GM20000 (cell line): ENCODE results near the gene CPOX.

Source experiments
- DNase-seq: peaks from one replicate; pipeline ENCODE4 v3.0.0; 2012; ENCODE audit warnings: low spot score
- TF ChIP-seq, protein P1 (sequence below): IDR thresholded peaks from 2 replicates; pipeline ENCODE4 v1.5.1; 2012; ENCODE audit warnings: mild to moderate bottlenecking, control low read depth; ENCODE audit errors: extremely low read depth, missing control alignments

The CPOX gene

DNA sequence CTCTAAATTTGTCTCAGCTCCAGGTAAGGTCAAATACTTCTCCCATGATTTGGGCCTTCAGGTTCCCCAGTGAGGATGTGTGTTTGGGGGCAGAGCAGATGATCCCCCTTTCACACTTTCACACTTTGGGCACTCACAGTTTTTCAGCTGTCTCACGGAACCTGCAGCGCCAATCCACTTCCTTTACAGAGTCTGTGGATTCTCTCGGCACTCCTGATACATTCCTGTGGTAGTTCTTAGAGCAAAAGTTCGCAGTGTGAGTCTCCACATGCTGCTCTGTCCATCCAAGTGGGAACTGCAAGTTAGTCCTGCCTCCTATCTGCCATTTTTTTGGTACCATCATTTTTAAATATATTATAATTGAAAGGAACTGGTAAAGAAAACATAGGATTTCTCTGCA, 20.2 kb upstream of the CPOX start:
- DNase-seq = no peak
- TF ChIP-seq, protein P1, sequence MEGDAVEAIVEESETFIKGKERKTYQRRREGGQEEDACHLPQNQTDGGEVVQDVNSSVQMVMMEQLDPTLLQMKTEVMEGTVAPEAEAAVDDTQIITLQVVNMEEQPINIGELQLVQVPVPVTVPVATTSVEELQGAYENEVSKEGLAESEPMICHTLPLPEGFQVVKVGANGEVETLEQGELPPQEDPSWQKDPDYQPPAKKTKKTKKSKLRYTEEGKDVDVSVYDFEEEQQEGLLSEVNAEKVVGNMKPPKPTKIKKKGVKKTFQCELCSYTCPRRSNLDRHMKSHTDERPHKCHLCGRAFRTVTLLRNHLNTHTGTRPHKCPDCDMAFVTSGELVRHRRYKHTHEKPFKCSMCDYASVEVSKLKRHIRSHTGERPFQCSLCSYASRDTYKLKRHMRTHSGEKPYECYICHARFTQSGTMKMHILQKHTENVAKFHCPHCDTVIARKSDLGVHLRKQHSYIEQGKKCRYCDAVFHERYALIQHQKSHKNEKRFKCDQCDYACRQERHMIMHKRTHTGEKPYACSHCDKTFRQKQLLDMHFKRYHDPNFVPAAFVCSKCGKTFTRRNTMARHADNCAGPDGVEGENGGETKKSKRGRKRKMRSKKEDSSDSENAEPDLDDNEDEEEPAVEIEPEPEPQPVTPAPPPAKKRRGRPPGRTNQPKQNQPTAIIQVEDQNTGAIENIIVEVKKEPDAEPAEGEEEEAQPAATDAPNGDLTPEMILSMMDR = no peak

DNA sequence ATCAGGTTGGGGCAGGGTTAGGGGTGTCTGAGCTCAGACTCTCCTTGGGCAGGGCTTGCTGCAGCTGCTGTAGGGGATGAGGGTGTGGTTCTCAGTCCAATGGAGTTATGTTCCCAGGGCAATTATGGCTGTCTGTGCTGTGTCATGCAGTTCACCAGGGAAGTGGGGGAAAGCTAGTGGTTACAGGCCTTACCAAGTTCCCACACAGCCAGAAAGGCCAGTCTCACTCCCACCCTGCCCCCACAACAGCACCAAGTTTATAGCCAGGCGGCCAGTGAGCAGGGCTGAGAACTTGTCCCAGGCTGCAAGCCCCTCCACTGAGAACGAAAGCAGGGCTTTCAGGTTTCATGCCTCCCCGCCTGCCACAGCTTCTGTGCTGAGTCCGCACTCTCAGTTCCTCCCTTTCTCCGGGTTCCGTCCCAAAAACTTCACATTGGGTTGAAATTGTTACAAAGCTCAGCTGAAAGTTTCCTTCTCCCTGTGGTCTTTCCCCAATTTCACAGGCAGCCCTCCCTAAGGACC, 19.6 kb upstream of the CPOX start:
- TF ChIP-seq, protein P1 = no peak
- no peak for DNase-seq

DNA sequence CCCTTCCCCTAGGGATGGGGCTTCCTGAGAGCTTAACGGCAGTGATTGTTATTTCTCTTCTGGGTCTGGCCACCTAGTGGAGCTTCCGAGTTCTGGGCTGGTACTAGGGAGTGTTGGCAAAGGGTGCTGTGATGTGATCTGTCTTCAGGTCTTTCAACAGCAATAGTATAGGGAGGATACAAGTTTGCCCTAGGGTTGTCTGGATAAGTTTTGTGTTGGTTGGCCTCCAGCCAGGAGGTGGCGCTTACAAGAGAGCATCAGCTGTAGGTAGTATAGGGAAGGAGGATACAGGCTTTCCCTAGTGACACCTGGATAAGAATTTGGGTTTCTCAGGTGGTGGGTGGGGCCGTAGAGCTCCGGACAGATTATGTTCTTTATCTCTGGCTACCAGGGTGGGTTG, 19.2 kb upstream of the CPOX start:
- TF ChIP-seq, protein P1 = no peak
- DNase-seq = no peak

DNA sequence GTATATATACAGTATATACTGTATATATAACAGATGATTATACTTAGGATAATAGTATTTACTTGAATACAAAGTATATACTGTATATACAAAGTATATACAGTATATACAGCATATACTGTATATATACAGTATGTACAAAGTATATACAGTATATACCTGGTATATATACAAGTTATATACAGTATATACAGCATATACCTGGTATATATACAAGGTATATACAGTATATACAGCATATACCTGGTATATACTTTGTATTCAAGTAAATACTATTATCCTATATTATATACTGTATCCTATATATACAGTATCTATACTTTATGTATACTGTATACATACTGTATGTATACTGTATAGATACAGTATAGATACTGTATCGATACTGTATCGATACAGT, 14.6 kb upstream of the CPOX start:
- no peak for DNase-seq
- TF ChIP-seq, protein P1 = no peak

DNA sequence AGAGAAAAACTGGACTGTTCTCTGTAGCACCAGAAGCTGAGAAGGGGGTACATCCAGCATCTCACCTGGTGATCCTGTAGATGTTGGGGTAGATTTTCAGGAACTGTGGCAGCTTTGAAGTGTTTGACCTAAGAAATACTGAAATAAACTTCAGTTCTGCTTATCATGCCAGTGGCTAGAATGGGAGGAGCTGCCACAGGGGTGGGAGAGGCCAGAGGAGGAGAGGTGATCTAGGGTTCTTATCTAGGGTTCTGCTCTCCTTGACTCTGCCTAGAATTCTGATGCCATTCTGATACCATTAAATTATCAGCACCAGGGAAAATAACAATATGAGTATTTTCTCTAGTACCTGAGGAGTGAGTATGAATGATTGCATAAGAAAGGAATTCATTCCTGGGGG, 10.2 kb upstream of the CPOX start:
- TF ChIP-seq, protein P1 = no peak
- DNase-seq = no peak

DNA sequence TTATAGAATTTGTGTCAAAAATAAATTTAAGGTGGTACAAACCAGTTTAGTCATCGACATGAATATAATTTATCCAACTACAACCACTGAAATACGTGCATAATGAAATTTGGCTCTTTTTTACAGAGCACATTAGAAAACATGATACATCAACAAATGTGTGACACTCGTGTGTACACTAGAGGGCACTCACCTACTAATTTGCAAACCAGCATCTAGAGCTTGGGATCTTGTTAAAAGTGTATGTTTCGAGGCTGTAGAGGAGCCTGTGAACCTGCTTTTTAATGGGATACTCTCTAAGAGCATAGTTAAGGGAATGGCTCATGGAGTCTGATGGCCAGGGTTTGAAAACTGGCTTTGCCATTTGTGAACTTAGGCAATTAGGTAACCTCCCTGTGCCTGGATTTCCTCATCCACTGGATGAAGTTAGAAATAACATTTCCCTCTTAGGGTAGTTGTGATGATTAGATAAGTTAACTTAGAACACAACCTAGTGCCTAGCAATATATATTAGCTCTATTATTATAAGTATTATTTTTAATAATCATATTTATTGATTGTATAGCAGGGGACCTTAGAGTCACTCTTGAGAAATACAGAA, 8.8 kb upstream of the CPOX start:
- TF ChIP-seq, protein P1 = peak; percentile 19
- DNase-seq = peak; percentile 55

DNA sequence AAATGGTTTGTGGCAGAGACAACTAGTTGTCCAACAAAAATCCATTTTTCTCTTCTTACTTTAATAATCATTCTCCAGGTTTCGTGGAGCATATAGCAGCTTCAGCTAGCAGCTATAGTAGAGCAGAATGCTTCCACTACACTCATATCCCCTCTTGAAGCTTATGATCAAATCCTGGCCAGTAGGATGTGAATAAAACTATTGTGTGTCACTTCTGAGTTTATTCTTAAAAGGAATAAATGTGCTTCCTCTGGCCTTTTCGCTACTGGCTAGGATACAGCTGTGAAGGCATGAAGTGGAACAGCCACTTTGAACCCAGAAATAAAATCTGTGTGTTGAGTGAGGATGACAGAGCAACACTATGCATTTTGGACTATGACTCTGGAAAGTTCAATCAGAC, 7.8 kb upstream of the CPOX start:
- no peak for DNase-seq
- TF ChIP-seq, protein P1 = no peak
